ENCODE results near the gene STPG2. TPM values are rescaled to one million over a fixed set of nuclear protein-coding genes. Genes with fewer than 3 reads are reported as not detected.

Gene STPG2
- 15.6 TPM for total RNA-seq

- DNase-seq = peak; percentile 90
These were observed at the start of gene STPG2 for GRCh38 chr4:98143001-98143899. Gene STPG2 (minus strand): TSS chr4:98143476.

DNA sequence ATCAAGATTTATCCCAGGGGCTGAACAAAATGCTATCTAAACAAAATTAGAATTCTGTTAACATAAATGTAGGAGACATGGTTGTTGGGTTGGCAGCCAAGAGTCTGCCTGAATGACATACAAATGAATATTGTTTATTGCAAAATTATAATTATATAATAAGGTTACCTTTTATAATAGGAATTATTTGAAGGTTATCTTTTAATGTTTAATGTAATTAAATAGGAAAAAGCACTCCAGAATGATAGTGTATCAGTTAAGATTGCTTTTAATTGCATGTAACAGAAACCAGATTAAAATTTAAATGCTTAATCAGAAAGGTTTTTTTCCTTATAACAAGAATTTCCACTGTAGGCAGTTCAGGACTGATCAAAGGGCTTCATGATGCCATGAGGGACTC, 42.0 kb upstream of the STPG2 start:
- no peak for DNase-seq

- no peak for DNase-seq
These were observed 38.5 kb upstream of the STPG2 start for GRCh38 chr4:98181809-98182208.

GRCh38 chr4:98179951-98180350, 36.7 kb upstream of the STPG2 start:
- no peak for DNase-seq

DNA sequence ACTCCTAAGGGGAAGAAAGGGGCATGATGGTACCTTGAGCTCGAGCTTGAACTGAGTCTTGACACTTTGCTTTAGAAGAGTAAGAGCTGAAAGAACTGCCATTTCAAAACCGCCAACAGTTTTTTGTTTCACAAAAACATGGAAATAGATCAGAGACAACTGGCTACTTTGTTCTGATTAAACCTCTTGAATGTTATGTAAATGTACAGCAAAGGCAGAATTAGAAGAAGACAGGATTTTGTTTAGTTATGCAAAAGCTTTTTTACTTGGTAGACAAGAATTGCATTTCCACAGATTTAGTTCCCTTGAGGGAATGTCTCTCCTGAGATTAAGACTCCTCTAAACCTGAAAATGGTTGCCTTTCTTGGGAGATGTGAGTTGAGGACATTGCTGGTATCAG, 33.3 kb upstream of the STPG2 start:
- DNase-seq = no peak

GRCh38 chr4:98170035-98170434, 26.8 kb upstream of the STPG2 start:
- no peak for DNase-seq

GRCh38 chr4:98166731-98167041, 23.4 kb upstream of the STPG2 start:
- no peak for DNase-seq

- no peak for DNase-seq
These were observed 22.9 kb upstream of the STPG2 start for GRCh38 chr4:98166025-98166730.

DNA sequence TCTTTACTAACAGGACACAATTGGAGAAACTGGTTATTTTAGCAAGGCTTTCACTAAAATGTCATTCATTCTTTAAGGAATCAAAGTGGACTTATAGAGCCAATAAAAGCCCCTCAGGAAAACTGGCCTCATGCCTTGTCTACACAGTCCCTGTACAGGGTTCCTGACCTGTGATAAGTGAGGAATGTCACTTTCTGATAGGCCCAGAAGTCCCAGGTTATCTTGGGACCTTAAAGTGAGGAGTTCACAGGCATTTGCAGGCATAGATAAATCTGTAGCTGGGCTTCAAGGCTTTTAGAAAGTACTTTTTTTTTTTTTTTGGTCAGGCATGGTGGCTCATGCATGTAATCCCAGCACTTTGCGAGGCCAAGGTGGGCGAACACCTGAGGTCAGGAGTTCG, 19.4 kb upstream of the STPG2 start:
- DNase-seq = no peak

GRCh38 chr4:98151145-98151924, 8.1 kb upstream of the STPG2 start:
- DNase-seq = no peak

DNA sequence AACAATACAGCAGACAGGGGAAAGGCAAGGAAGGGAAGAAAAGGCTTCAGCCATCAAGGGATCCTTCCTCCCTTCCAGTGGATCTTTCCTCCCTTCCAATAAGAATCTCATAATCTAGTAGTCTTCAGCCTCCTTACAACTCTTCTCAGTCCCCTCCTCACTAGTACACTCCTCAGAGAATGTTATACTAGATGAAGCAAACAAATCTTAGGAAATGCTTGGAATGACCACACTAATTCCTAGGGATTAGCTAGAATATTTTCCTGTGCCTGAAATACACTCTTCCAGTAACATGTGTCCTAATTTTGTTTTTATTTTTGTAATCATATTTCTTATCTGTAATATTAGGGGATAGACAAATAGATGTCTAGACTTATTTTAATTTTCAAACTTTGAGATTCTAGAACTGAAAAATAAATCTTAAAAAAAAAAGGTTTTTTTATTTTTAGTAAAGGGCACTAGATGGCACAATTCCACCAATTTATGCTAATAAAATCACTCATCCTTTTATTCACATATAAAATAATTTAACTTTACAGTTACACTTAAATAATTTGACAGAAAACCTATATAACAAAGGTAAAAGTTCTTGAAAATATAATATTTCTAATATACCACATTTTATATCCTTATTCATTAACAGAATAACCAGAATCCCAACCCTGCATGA, 7.0 kb upstream of the STPG2 start:
- no peak for DNase-seq

GRCh38 chr4:98148856-98149255, 5.6 kb upstream of the STPG2 start:
- DNase-seq = no peak

DNA sequence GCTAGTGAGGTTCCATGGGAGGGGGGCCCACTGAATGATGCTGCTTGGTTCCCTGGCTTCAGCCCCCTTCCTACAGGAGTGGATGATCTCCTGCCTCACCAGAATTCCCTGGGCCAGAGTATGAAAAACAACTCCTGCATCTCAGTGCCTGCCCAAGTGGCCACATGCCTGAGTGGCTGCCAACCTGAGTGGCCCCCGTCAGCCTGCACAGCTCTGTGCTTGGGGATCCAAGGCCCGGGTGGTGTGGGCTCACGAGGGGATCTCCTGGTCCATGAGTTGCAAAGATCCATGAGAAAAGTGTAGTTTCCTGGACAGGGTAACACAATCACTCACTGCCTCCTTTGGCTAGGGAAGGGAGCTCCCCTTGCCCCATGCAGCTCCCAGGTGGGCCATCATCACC, 17.1 kb downstream of the STPG2 start:
- no peak for DNase-seq

GRCh38 chr4:98125585-98125984, 17.7 kb downstream of the STPG2 start:
- DNase-seq = no peak

DNA sequence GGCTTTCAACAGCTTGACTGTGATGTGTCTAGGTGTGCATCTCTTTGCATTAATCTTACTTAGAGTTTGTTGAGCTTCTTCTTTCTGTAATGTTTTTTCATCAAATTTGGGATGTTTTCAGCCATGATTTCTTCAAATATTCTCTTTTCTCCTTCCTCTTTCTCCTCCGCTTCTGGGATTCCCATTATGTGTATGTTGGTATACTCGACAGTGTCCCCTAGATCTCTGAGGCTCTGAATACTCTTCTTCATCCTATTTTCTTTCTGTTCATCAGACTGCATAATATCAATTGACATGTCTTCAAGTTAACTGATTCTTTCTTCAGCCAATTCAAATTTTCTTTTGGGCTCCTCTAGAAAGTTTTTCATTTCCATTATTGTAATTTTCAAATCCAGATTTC, 25.9 kb downstream of the STPG2 start:
- no peak for DNase-seq

GRCh38 chr4:98113012-98113411, 30.3 kb downstream of the STPG2 start:
- DNase-seq = peak; percentile 2

GRCh38 chr4:98110929-98111328, 32.3 kb downstream of the STPG2 start:
- no peak for DNase-seq

DNA sequence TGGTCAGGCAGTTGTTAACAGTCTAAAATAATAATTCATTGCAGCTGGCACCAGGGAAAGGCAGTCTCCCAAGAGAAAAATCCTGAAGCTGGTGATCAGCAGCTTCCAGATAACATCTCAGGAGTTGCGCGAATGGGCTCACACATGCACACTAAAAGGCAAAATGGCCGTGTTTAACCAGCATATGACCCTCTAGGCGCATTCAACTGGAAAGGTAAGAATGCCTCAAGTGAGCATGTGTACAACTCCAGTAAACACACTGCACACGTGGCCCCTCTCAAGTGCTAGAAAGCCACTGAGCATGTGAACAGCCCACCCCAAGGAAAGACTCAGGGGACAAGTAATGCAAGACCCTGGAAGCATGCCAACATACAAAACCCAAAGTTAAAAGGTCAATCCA, 33.1 kb downstream of the STPG2 start:
- no peak for DNase-seq

- no peak for DNase-seq
These were observed 40.6 kb downstream of the STPG2 start for GRCh38 chr4:98102660-98103059.

- no peak for DNase-seq
These were observed 41.3 kb downstream of the STPG2 start for GRCh38 chr4:98101988-98102387.

GRCh38 chr4:98098764-98099163, 44.5 kb downstream of the STPG2 start:
- DNase-seq = no peak

DNA sequence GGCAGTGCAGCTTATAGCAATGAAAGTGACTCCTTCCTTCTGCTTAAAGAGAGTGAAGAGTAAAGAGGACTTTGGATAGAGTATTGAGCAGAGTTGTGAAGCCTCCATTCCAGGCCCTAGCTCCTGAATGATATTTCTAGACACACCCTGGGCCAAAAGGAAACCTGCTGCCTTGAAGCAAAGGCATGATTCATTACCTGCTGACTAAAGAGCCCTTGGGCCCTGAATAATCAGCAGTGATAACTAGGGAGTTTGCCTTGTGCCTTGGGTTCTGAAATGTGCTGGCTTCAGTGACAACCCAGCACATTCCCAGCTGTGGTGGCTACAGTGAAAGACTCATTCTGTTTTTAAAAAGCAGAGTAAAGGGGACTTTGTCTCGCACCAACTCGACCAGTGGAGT, 49.2 kb downstream of the STPG2 start:
- DNase-seq = no peak

GRCh38 chr4:98093662-98094061, 49.6 kb downstream of the STPG2 start:
- no peak for DNase-seq

All from occipital lobe (tissue), 2 donors.